GM21528 (cell line): ENCODE results near the gene WDPCP.
"Not testable (repeated sequence)": the region's sequence is repeated elsewhere in the genome, so short reads cannot be mapped to it uniquely, and the experiment has no call there.

Experiments used
- ATAC-seq: cut with Tn5 transposase; IDR thresholded peaks from one replicate; pipeline ENCODE4 v1.9.1; 2021; ENCODE audit warnings: mild to moderate bottlenecking, moderate library complexity; ENCODE audit not compliant: unreplicated experiment, low FRiP score

Gene WDPCP

GRCh38 chr2:63131196-63131595, 457.1 kb downstream of the WDPCP start:
- no peak for ATAC-seq

- no peak for ATAC-seq
Observed at GRCh38 chr2:63127594-63127993, 460.7 kb downstream of the WDPCP start.

DNA sequence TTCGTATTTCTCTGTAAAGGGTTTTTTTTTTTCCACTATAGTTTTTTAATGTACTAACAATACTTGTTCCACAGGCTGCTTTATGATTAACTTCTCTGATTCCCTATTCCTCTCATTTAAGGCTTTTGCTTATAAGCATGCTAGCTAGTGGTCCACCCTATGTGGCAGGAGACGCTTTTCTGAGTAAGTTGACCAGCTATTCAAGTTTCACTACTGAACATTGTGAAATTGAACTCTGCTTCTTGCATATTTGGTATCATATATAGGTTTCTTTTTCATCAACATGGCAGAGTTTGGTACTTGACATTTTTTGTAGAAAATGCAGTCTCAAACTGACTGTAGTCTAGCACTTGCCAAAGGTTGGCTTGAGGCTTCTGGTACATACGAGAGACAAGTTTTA, 463.4 kb downstream of the WDPCP start:
- no peak for ATAC-seq

- no peak for ATAC-seq
Observed at GRCh38 chr2:63124218-63124617, 464.1 kb downstream of the WDPCP start.

GRCh38 chr2:63122921-63123320, 465.4 kb downstream of the WDPCP start:
- ATAC-seq: no peak

GRCh38 chr2:63121055-63121834, 467.0 kb downstream of the WDPCP start:
- no peak for ATAC-seq

- ATAC-seq: no peak
Observed at GRCh38 chr2:63118821-63119220, 469.5 kb downstream of the WDPCP start.

DNA sequence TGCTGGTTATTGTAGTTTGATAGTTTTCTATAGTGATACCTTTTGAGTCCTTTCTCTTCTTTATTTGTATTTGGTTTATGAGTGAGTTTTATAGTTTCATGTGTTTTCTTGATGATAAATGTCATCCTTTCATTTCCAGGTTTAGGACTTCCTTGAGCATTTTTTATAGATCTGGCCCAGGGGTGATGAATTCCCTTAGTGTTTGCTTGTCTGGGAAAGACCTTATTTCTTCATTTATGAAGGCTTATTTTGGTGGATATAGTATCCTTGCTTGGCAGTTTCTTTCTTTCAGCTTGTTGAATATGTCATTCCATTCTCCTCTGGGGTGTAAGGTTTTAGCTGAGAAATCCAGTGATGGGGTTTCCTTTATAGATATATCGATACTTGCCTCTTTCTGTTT, 483.8 kb downstream of the WDPCP start:
- no peak for ATAC-seq

DNA sequence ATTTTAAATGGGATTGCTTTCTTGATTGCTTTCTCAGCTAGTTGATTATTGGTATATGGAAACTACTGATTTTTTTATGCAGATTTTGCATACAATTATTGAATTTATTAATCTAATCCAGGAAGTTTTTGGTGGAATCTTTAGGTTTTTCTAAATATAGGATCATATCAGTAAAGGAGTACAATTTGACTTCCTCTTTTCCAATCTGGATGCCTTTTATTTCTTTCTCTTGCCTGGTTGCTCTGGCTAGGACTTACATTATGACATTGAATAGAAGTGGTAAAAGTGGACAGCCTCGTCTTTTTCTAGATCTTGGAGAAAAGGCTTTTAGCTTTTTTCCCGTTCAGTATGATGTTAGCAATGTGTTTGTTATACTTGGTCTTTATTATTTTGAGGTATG, 486.3 kb downstream of the WDPCP start:
- no peak for ATAC-seq

DNA sequence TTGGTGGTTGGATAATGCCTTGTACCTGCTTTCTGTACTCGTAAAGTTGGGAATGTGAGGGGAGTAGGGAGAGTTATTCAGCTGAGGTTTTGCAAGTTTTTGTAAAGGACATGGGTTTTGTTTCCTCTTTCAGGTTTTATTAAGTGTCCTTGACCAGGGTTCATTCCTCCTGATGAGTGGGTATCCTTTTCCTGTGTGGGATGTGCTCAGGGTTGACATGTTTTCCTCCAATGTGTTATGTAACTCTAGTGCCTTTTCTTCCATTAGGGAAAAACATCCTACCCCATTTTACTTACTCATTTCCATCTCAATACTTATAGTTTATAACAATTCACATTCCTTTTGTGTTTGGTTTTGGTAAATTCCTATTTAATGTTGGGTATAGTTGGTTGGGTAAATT, 489.2 kb downstream of the WDPCP start:
- ATAC-seq: no peak

DNA sequence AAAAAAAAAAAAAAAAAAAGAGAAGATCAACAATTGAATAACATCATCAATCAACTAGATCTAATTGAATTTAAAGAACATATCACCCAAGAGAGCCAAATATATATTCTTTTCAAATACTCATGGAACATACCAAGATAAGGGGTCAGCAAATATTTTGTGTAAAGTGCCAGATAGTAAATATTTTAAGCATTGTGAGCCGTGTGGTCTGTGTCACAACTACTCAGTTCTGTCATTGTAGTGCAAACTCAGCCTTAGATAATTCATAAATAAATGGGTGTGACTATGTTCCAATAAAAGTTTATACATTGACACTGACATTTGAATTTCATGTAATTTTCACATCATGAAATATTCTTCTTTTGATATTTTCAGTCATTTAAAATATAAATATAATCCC, 491.8 kb downstream of the WDPCP start:
- ATAC-seq: no peak

GRCh38 chr2:63093502-63093901, 494.8 kb downstream of the WDPCP start:
- no peak for ATAC-seq

DNA sequence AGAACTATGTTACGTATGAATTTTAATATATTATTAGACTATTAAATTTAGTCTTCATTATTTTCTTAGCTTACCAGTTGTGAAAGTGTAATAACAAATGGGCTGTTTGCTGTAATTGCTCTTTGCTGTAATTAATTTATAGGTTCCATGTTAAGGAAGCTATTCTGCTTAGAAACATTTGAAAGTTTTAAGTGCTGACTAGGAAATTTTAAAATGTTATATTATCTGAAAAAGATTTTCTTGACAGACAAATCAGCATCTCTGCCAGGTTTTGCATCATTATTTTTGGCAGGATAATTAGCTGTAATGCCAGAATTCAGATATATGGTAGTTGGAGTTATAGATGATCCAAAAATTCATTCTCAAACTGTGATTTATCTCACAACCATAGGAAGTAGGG, 495.4 kb downstream of the WDPCP start:
- ATAC-seq: no peak

- no peak for ATAC-seq
Observed at GRCh38 chr2:63092401-63092800, 495.9 kb downstream of the WDPCP start.

DNA sequence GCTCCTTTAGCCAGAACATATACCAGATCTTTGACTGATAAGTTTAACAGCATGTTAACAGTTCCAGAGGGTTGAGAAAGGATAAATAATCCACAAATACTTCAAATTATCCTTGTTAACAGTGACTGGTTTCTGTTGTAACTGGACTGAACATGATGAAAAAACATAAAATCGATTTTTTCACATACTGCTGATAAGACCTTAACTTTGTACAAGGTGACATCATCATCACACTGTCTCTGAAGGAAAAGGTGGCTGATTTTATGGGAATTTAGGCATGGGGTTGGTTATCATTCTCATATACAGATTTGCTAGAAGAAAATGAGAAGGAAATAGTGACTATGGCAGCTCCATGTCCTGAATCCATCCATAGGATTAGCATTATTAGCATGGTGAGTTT, 501.6 kb downstream of the WDPCP start:
- ATAC-seq: no peak

DNA sequence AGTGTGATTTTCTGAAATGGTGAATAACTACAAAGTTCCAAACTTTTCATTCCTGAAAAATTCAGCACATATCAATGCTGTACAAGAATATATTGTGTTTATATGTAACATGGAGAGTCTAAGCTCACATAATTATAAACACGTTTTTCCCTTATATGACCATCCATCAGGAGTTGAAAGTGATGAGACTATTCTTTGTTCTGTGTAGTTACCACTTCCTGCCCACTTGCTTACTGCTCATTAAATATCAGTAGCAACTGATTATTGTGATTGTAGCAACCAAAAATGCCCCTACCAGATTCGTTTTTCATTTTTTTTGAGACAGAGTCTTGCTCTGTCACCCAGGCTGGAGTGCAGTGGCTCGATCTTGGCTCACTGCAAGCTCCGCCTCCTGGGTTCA, 506.9 kb downstream of the WDPCP start:
- ATAC-seq: no peak

DNA sequence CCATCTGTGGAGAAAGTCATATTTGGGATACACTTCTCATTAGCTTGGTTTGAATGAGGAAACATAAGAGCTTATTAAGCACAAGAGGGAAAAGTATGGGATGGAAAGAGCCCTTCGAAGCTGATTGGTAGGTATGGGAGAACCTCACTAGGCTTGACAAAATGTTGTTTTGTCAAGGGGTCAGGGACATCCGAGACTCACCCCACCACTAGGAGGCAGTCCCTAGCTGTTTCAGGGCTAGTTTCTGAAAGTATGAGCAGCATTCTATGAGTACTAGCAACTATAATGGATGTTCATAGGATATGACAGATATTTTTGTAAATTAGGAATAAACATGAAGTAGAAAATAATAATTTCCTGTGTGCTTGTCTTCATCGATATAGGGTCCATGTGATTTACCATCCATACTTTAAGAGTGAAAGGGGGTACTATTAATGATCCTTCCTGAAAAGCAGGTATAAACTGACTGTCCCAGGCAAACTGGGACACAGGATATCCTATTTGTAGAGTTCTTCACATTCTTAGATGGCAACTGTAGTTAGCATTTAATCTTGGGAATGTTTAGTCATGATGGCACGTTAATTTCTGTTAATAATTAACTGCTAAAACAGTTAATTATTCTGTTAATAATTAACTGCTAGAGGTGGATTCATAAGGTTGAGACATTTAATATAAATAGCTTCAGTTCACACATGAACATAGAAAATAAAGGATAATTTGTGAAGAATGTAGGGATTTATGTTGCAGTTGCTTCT, 509.2 kb downstream of the WDPCP start:
- ATAC-seq: no peak

- not testable (repeated sequence) for ATAC-seq
Observed at GRCh38 chr2:63074399-63074798, 513.9 kb downstream of the WDPCP start.

- ATAC-seq: no peak
Observed at GRCh38 chr2:63073994-63074393, 514.3 kb downstream of the WDPCP start.

- ATAC-seq: no peak
Observed at GRCh38 chr2:63071664-63072063, 516.6 kb downstream of the WDPCP start.
